ENCODE measurements around the gene RAB12.
"Not testable (repeated sequence)": the region's sequence is repeated elsewhere in the genome, so short reads cannot be mapped to it uniquely, and the experiment has no call there.

The RAB12 gene

DNA sequence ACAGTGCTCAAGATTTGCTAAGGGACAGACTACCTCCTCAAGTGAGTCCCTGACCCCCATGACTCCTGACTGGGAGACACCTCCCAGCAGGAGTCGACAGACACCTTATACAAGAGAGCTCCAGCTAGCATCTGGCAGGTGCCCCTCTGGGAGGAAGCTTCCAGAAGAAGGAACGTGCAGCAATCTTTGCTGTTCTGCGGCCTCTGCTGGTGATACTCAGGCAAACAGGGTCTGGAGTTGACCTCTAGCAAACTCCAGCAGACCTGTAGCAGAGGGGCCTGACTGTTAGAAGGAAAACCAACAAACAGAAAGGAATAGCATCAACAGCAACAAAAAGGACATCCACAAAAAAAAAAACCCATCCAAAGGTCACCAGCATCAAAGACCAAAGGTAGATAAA, 38.1 kb downstream of the RAB12 start:
- DNase-seq (ENCODE audit: low read depth in 2 of 2) = not testable (repeated sequence)

DNA sequence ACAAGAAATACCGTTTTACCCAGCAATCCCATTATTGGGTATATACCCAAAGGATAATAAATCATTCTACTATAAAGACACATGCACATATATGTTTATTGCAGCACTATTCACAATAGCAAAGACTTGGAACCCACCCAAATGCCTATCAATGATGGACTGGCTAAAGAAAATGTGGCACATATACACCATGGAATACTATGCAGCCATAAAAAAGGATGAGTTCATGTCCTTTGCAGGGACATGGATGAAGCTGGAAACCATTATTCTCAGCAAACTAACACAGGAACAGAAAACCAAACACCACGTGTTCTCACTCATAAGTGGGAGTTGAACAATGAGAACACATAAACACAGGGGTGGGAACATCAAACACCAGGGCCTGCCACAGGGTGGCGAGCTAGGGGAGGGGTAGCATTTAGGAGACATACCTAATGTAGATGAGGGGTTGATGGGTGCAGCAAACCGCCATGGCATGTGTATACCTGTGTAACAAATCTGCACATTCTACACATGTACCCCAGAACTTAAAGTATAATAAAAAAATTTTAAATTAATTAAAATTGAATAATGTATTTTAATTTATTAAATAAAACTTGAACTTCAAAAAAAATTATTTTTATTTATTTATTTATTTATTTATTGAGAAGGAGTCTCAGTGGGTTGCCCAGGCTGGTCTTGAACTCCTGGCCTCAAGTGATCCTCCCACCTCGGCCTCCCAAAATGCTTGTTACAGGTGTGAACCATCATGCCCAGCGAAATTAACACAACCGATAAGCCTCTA, 42.4 kb downstream of the RAB12 start:
- DNase-seq (ENCODE audit: low read depth in 2 of 2) = not testable (repeated sequence)

DNA sequence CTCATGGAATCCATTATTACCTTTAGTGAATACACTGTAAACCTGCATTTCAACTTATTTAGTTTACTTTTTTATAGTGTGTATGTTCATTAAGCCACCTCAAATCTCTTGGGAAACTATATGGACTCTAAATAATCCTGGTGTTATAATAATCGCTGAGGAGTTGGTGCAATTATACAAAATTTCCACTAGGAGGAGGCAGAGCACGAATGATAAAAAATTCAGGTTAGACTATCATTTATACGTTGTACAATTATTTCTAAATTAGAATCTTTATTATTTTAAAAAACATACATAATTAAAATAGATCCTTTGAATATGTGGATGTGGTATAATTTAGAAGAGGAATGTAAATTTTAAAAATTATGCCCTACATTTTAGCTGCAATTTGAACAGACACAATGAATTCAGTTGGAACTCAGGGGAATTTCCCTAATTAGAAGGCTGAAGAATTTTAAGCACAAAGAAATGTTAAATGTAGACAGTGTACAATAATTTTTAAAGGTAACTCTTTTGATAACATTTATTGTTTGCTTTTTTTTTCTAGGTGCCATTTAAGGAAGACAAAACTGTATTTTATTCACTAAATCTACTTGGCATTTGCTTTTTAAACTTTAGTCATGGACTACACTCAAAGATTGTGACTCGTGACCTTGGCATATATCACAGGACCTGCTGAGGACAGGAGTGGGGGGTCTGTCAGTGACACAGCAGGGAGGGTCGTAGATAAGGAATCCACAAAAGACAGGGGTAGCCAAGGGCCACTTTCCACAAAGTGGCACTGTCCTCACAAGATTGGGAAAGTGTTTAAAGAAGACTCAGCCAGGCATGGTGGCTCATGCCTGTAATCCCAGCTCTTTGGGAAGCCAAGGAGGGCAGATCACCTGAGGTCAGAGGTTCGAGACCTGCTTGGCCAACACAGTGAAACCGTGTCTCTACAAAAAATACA, 45.5 kb downstream of the RAB12 start:
- no peak for DNase-seq (ENCODE audit: low read depth in 2 of 2)

DNA sequence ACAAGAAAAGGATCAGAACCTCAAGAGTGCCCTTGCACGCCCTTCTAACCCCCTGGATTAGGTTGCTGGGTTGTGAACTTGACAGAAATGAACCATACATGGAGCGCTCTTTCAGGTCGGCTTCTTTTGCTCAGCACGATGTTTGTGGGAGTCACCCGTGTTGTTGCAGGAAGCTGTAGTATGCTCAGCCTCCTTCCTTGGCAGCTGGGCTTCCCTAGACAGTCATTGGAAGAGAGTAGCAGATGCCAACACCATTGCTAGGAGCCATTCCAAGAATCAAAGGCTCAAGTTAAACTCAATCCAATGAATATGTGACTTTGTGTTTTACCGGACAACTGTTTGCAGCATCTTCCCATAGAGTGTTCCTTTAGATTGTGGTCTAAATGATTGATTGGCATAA, 47.0 kb downstream of the RAB12 start:
- DNase-seq (ENCODE audit: low read depth in 2 of 2) = no peak

DNA sequence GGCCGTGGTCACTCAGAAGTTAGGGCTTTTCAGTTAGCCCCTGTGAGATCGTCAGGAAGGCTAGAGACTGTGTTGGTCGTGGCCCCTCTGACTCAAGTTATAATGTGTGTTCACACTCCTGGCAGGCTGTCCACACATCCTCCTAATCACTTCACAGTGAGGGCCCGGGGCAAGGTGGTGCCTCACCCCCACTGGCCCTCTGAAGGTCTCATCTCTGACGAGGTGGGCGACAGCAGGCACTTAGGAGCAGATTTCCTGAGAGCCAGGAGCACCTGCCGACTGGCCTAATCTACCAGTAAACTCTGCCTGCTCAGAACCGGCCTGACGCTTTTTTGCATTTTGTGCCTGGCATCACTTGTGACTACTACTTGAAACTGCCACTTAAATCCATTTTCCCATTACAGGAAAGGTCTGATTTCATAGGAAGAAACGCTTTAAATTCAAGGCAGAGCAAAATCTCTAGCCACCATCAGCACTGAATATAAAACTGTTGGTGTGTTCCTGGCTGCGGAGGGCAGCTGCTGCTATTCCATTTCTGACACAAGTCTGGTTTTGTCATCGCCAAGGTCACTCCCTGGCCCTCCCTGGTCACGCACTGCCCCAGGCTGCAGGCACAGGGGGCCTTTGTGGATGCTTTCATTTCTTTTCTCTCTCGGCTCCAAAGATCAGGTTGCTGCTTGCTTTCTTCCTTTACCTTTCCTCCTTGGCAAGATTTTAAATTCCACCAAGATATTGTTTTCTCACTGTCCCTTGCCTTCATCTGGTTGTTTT, 48.0 kb downstream of the RAB12 start:
- DNase-seq (ENCODE audit: low read depth in 2 of 2) = no peak

DNA sequence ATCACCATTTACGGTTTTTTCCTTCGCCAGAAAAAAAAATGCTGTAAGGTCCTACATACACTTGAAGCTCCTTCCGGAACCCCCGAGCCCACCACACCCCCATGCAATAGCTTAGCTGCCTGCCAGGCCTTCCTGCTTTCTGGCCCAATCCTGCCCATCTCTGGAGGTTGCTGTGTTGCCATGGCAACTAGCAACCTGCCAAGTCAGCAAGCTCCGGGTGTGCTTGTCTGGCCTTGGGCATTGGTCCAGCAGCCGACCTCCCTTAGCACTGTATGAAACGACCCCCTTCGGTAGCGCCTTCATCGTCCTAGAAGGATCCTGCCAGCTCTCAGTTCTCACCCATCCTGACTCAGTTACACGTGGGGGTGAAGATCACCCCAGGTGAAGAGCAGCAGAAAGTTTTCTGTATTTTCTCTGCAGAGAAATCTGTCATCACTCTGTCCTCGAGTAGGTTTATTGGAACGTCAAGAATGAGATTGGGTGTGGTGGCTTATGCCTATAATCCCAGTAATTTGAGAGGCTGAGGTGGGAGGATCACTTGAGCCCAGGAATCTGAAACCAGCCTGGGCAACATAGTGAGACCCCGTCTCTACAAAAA, 48.7 kb downstream of the RAB12 start:
- peak in 1 of 2 experiments; percentile 21 for DNase-seq (ENCODE audit: low read depth in 2 of 2)

DNA sequence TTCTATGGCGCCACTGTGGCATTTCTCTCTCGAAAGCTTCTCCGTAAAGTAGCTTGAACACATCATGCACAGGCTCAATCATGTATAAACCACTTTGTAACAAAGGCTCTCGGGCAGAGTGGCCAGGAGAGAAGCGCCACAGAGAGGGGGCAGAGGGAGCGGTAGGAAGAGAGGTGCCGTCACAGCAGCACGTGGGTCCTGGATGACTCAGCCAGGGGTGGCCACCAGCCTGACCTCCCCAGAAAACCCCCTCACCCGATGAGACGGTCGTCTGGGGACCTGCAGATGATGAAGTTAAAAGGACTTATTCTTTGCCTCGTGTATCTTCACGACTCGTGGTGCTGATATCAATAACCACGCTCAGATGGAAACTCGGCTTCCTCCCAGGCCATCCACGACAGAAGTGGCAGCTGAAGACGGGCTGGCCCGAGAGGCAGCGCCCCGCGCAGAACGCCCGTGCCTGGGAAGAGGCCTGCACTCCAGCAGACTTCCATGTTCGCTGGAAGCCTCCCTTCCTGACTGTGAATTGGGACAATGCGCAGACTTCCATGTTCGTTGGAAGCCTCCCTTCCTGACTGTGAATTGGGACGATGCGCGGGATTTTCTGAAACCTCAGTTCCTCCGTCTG, 49.7 kb downstream of the RAB12 start:
- DNase-seq (ENCODE audit: low read depth in 2 of 2) = no peak

DNA sequence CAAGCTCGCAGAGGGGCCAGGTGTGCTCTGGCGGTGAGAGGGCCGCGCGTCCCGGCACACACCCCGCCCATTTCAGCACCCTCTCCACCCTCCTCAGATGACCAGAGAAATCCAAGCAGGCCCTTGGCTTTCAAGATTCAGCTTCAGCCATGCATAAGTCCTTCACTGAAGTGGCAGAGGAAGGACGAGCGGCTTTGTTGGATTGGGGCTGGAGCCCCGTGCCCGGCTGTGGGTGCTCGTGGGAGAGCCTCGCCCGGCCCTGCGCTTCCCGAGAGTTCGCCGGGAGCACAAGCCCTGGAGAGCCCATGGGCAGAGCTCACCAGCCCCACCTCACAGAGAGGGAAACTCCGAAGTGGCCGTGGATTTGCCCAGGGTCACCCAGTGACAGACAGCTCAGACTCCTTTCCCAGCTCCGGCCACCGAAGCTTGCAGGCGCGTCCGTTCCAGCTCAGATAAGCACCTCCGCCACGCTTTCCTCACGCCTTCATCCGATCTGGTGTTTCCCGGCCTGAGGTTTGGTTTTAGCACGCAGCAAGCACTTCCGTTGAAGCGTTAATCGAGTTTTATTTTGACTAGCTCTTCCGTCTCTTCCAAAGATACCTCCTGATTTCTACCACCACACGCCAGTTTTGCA, 50.5 kb downstream of the RAB12 start:
- no peak for DNase-seq (ENCODE audit: low read depth in 2 of 2)

DNA sequence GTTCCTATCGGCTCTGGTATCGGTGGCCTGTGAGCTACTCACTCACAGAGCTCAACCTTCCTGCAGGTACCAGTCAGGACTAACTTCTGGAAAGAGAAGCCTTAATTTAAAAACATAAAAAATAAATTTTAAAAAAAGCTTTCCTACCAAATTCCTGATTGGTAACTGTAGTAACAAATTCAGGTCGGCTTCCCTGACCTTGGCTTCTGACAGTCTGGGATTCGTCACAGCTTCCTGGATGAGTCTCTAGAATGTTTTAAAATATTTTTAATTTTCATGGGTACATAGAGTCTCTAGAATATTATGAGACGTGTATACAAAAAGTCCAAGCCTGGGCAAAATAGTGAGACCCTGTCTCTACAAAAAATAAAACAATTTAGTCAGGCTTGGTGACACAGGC, 51.1 kb downstream of the RAB12 start:
- no peak for DNase-seq (ENCODE audit: low read depth in 2 of 2)

DNA sequence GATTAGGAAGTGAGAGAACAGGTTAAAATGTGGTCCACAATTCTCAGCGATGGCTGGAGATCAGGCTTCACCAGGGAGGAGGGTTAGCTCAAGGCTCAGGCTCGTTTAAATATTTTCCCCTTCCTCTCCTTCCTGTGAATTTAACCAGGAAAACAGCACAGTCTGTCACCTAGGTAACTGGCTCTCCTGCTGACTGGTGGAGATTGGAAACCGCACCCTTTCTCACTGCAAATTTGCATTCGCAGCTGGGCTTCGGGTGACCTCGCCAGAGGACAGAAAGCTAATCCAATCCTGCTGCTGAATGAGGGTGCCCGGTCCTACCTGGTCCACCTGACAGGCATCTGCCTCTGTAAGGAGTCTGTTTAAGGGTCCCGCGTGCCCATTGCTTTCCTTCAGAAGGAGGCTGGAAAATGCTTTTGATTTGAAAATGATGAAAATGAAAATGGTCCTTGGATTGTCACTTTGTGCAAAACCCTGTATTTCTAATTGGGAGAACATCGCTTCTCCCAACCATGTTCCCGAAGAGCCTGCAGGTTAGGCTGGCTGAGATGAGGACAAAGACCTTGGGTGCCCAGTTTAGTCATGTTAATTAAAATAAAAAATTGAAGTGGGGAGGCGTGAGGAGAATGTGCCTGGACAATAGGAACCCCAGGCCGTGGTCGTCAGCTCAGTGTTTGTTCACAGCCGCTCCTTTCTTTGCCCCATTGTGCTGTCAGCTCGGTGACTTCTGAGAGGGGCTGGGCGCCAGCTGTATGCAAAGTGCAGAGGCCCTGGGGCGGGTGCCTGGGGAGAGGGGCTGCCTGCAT, 52.7 kb downstream of the RAB12 start:
- peak in 1 of 2 experiments; percentile 6 for DNase-seq (ENCODE audit: low read depth in 2 of 2)

DNA sequence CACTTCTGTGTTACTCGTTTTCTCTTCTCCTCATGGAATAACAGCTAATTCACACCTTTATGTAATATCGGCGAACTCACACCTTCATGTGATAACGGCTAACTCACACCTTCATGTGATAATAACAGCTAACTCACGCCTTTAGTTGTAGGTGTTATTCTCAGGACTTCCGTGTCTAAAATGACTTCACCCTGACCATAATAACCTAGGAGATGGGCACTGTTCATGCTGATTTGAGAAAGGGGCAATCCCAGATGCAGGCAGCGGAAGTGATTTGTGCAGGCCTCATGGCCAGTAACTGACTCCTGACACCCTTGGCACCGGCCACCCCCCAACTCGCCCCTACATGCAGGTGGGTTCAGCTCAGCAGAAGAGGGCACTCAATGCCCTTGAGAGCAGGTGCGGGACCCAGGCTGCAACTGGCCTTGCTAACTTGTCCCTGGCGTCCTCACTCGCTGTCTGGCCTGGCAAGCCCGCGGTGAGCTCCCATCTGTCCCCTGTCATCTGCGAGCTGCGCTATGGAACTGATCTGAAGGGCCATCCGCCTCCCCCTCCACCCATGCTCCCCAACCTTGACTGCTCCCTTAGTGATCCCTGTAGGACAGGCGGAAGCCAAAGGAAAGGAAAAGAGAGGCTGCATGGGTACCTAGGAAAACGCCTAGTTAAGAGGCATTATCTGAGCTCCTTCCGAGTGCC, 53.5 kb downstream of the RAB12 start:
- no peak for DNase-seq (ENCODE audit: low read depth in 2 of 2)

DNA sequence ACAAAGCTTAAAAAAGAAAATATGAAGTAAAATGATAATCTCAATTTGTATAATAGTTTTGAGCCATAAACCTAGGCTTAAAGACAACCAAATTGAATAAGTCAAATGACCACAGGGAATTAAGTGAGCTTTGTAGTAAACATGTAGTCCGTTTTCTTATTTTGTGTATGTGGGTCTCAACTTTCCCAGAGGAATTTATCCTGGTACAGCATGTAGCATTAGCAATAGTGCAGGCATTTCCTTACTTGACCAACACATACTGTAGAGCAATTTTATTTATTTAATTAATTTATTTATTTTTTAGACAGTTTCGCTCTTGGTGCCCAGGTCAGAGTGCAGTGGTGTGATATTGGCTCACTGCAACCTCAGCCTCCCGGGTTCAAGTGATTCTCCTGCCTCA, 58.6 kb downstream of the RAB12 start:
- DNase-seq (ENCODE audit: low read depth in 2 of 2) = no peak

DNA sequence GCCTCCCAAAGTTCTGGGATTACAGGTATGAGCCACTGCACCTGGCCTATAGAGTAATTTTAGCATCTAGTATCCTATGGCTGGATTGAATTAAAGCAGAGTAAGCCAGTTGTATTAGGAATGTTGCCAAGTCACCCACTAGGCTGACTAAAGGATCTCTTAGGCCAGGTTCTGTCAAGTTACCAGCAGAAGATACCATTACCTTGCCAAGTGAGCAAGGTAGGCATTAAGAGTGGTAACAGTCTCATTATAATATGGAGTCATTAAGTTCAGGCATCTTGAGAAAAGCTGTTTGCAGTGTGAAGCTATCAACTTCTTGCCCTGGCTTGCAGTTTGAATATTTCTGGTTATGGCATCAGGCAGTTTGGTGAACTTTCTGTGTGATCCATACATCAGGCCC, 59.1 kb downstream of the RAB12 start:
- DNase-seq (ENCODE audit: low read depth in 2 of 2) = no peak

DNA sequence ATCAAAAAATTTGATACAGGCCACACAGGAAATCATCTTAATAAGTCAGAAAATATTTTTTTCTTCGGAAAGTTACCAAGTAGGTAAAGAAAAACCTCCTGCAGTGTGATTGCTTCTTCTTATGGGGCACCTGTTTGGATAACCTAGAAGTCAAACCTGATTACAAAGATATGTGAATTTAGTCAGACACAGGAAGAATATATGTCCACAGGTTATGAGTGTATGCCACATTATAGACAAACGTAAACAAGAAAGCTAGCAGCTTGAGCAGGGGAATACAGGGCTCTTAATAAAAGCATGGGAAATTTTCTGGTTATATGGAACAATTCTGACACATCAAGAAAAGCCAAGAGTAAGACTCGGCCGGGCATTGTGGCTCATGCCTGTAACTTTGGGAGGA, 60.3 kb downstream of the RAB12 start:
- DNase-seq (ENCODE audit: low read depth in 2 of 2) = no peak

DNA sequence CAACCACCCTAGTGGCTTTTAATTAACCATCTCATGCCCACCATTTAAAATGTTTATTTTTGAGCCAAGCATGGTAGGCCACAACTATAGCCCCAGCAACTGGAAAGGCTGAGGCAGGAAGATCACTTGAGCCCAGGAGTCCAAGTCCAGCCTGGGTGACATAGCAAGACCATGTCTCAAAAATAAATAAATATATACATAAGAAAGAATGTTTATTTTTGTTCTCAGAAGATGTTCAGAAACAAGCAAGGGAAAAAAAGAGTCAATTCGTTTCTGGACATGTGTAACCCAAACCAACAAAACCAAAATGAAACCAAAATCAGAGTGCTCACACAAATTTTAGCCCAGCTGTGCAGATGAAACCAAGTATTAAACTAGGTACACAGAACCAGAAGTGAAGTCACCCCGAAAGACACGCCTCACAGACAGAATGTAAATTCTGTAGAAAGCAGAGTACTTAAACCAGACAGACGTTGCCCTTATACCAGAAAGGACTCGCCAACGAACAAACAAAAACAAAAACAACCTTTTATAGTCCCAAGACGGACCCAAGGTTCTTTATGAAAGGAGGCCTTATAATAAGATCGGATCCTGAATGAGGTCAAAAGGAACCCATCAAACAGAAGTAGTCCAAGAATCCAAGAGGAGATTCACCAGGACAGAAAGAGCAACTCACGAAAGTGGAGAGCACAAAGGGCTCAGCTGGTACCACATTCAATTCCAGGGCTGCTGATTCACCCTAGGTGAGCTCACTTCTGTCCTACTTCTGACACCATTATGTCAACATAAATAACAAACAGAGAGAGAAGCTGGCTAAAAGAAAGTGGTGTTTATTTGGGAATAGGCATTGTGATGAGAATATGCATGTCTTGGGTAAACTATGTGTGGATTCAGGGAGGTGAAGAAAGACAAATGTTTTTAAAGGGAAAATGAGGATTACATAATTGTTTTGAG, 64.3 kb downstream of the RAB12 start:
- DNase-seq (ENCODE audit: low read depth in 2 of 2) = no peak

DNA sequence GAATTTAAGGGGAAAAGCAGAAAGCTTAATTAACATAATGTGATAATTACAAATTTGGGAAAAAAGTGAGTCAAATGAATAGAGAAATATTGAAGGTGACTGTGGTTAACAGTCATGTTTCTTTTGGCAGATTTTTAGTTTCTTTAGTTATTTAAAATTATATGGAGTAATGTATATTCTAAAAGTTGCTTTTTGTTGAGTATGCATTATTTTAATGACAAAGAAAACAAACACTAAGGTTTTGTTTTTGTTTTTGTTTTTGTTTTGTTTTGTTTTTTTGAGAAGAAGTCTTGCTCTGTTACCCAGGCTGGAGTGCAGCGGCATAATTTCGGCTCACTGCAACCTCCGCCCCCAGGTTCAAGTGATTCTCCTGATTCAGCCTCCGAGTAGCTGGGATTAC, 65.8 kb downstream of the RAB12 start:
- DNase-seq (ENCODE audit: low read depth in 2 of 2) = no peak

DNA sequence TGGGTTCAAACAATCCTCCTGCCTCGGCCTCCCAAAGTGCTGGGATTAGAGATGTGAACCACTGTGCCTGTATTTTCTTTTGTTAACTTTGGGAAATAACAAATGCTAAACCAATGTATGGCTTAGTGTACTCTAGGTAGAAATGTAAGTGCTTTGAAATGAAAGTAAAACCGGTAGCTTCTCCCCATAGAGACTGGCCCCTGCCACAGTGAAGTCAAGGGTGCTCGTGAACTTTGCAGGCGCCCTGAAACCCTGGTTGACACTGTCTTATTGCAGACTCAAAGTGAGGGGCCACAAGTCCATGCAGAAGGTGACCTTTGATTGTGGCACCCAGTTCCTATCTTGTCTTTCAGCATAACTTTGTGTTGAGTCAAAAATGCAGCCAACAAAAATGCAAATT, 72.0 kb downstream of the RAB12 start:
- DNase-seq (ENCODE audit: low read depth in 2 of 2) = no peak

DNA sequence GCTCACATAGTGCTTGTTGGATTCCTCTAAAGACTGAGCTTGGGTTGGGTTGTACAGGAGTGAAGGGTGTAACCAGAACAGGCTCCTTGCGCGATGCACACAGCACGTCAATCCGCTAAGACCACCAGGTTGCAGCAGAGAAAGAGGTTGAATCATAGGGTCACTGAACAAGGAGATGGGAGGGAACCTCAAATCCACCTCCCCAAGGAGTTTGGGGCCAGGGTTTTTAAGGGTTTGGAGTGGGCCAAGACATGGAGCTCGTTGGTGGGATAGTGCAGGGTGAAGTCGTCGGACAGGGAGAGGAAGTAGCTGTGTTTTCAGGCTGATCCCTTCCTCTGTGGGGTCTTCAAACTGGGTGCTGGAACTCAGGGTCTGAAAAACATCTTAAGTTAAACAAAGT, 75.3 kb downstream of the RAB12 start:
- DNase-seq (ENCODE audit: low read depth in 2 of 2) = no peak

All from fibroblast of skin of left quadriceps (primary cell).